ENCODE results near the gene LGI1. TPM values are rescaled to one million over a fixed set of nuclear protein-coding genes. Genes with fewer than 3 reads are reported as not detected.

Gene LGI1
- total RNA-seq, 1 donor from 2014 or later, result not detected

GRCh38 chr10:93755443-93756116 lies 2.2 kb upstream of the LGI1 start:
- no peak for DNase-seq (ENCODE audit: low read depth in 2 of 2)

DNA sequence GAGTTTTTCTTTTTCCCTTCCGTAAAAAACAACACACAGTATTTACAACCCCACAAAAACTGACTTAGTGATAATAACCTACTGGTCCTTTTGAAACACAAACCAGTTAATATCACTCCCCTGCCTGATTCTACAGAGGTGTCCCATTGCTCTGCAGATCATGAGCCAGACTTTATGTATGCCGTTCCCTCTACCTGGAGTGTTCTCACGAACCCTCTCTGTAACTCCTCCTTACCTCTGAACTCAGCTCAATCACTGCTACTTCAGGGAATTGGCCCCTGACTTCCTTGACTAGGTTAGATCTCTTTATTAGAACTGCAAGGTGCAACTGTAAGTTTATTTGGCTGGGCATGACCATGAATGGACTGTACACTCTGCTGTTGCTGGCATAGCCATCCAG lies 1.6 kb upstream of the LGI1 start:
- DNase-seq (ENCODE audit: low read depth in 2 of 2), result no peak

- no peak for DNase-seq (ENCODE audit: low read depth in 2 of 2)
Measured at GRCh38 chr10:93757136-93757535, 600 bp upstream of the LGI1 start.

DNA sequence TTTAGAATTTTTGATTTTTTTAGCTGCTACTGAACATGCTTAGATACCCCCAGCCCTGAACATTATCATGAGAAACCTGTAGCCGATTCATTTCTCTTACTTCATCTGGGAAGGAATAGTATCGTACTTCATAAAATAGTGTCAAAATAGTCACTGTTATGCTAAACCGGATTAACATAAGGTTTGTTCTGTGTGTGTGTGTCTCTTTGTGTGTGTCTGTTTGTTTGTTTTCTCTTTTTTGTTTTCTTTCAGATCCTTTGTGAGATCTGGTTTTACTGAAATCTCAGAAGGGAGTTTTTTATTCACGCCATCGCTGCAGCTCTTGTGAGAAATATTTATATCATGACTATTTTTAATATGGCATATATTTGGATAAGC lies 761 bp downstream of the LGI1 start:
- no peak for DNase-seq (ENCODE audit: low read depth in 2 of 2)

- DNase-seq (ENCODE audit: low read depth in 2 of 2), result no peak
Measured at GRCh38 chr10:93758891-93759410, 1.2 kb downstream of the LGI1 start.

- DNase-seq (ENCODE audit: low read depth in 2 of 2), result no peak
Measured at GRCh38 chr10:93760490-93760889, 2.8 kb downstream of the LGI1 start.

DNA sequence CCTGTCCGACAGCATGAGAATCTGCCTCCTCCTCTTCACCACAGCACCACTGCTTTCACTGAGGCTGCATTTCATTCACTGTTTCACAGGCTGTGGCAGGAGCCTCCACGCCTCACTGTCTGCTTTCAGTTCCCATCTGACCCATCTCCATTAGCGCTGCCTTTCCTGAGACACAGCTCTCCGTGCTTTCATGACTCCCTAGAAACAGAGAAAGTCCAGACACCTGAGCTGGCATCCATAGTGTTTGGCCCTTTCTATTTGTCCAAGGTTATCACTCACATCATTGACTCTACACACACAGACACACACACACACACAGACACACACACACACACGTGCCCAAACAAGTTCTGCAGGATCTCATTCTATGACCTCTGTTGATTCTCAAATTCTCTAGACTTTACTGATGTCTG lies 5.2 kb downstream of the LGI1 start:
- no peak for DNase-seq (ENCODE audit: low read depth in 2 of 2)

DNA sequence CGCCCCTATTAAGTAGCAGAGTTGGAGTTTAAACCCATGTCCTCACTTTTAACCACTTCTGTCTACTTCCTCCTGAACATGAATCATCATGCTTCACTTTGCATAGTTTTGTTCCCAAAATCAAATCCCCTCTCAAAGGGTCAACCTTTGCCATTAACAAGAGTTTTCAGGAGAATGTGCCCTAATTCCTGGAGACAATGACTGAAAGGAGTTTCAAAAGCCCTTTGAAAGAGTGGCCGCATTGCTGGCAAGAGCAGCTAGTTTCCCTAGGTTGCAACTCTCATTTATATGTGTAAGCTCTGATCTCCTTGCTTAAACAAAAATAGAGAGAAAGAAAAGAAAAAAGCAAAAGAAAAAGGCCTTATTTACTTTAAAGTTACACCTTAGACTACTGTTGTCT lies 9.2 kb downstream of the LGI1 start:
- DNase-seq (ENCODE audit: low read depth in 2 of 2), result no peak

GRCh38 chr10:93767724-93768399 lies 10.1 kb downstream of the LGI1 start:
- DNase-seq (ENCODE audit: low read depth in 2 of 2), result no peak

- DNase-seq (ENCODE audit: low read depth in 2 of 2), result no peak
Measured at GRCh38 chr10:93768892-93769291, 11.2 kb downstream of the LGI1 start.

GRCh38 chr10:93771354-93771753 lies 13.6 kb downstream of the LGI1 start:
- DNase-seq (ENCODE audit: low read depth in 2 of 2), result no peak

GRCh38 chr10:93773120-93773519 lies 15.4 kb downstream of the LGI1 start:
- DNase-seq (ENCODE audit: low read depth in 2 of 2), result no peak

DNA sequence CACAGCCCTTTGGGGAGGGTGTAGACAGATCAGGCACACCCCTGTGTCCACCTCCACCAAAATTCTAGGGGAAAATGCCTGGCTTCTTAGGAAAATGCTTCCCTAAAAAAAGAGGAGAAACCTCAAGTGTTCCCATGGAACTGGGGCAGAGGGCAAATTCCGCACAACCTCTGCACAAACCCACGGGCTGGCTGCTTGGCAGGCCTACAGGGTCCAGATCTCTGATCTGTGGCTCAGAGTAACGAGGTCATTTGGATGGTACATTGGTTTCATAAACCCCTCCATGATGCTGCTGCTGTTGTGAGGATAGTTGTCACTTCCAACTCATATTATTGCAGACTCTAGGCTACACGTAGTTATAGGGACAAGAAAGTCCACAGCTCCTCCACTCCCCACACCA lies 16.0 kb downstream of the LGI1 start:
- no peak for DNase-seq (ENCODE audit: low read depth in 2 of 2)

DNA sequence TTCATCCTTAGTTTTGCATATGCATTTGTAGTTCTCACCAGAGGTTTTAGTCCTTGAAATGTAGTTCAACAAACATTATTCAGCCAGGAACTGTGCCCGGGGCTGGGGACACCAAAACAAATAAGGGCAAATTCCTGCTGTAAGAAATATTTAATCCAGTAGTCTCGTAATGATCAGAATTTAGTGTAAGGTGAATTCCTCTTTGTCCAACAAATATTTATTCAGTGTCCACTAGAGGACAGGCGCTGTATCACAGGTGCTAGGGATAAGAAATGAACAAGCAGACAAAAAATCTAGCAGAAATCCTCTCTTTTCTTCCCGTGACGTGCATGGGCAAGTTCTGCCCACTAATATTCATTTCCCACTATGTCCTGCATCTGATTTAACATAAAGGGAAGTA lies 17.6 kb downstream of the LGI1 start:
- DNase-seq (ENCODE audit: low read depth in 2 of 2), result no peak

GRCh38 chr10:93777092-93777491 lies 19.4 kb downstream of the LGI1 start:
- no peak for DNase-seq (ENCODE audit: low read depth in 2 of 2)

- DNase-seq (ENCODE audit: low read depth in 2 of 2), result no peak
Measured at GRCh38 chr10:93784059-93784458, 26.3 kb downstream of the LGI1 start.

DNA sequence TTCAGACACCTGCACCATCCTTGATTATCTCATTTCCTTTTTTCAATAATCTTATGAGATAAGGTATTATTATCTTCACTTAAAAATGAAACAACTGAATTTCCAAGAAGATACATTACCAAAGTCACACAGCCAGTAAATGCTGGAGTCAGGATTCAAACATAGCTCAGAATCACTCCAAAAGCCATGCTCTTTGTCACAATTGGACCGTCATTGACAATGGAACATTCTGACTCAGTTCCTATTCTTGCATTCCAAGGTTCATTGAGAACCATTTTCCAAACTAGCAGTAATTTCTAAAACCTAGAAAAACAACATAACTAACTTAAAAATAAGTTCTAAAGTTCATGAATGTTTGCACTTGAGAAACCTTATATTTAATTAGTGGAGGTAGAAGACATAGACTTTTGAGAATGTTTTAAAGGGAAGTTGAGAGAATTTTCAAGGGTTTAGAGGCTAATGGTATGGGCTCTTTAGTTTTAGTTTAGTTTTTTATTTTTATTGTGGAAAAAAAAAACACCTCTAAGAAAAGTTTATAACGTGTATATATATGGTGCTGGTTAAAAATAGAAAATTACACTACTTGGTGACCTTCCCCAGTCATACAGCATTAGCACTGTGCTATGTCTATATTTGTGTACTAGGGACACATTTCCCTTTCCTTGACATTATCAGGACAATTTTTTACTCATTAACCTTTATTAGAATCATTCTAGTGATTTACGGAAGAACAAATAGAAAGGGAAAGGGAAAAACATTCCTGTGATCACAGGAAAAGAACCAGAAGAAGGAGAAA lies 30.9 kb downstream of the LGI1 start:
- no peak for DNase-seq (ENCODE audit: low read depth in 2 of 2)

DNA sequence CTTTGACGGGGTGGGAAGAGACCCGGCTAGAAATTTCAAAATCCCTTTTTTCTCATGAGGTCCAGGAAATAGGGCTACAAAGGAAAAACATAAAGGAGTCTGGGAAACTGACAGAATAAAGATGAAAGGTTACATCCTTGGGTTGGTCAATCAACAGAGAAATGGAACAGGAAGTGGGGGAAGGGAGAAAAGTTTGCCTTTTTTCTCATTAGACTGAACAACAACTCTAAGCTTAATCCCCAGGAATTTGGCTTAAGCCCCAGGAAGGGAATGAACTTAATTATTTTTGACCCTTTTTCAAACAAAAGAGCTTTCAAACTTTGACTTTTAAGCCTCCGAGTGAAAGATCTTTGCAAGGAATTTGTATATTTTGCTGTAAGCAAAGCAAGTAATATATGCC lies 32.7 kb downstream of the LGI1 start:
- DNase-seq (ENCODE audit: low read depth in 2 of 2), result no peak

DNA sequence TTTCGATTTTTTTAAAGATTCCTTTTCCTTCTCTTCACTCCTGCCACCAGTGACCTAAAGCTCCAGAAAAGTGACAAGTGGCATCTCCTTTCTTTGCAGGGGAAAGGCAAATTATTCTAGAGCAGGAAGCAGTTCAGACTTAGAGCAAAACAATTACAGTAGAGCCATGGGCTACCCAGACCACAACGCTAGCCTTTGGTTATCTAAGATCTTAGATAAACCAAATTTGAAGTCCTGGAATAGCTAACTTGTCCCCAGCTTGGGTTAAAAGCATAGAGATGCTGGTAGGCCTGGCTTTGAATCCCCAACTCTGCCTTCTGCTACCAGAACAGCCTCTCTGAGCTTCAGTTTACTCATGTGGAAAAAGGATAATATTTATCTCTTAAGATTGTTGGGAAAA lies 38.4 kb downstream of the LGI1 start:
- DNase-seq (ENCODE audit: low read depth in 2 of 2), result no peak

- no peak for DNase-seq (ENCODE audit: low read depth in 2 of 2)
Measured at GRCh38 chr10:93797825-93798224, 40.1 kb downstream of the LGI1 start.

- DNase-seq (ENCODE audit: low read depth in 2 of 2), result no peak
Measured at GRCh38 chr10:93799155-93799708, 41.5 kb downstream of the LGI1 start.

DNA sequence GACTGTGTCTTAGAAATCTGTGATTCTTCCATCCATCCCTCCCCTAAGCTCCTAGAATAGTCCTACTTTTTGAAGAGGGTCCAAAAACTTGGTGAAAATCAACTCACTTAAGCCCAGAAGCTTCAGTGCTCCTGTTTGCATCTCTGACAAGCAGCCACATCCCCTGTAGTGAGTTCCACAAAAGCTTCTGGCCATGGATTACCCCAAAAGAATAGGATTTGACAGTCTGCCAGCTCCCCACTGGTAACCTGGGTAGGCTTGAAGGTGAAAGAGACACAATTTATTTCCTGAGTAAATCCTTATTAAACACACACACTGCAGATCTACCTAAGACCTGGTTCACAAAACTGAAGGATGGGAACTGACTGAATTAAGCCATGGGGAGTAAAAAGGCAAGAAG lies 46.5 kb downstream of the LGI1 start:
- no peak for DNase-seq (ENCODE audit: low read depth in 2 of 2)

All from dermis microvascular lymphatic vessel endothelial cell (primary cell).